Liver (tissue), 9 donors: ENCODE results near the gene OSTF1. TPM values are rescaled to one million over a fixed set of nuclear protein-coding genes. Genes with fewer than 3 reads are reported as not detected.

Source experiments
- DNase-seq: peaks from one replicate; pipeline ENCODE4 v3.0.0-alpha.2; 2017; ENCODE audit warnings: low spot score
- H3K27ac ChIP-seq, 2 donors: one replicate each; pipeline ENCODE4 v1.7.0; 2013; ENCODE audit warnings: inconsistent platforms in 2 of 2, low read length in 2 of 2, control low read depth in 1 of 2, low read depth in 1 of 2, mild to moderate bottlenecking in 1 of 2
- H3K27me3 ChIP-seq, 4 donors: one replicate each; pipeline versions ENCODE4 v1.6.1 to v1.7.0; 2013; ENCODE audit warnings: low read length in 3 of 4, inconsistent platforms in 1 of 4, mild to moderate bottlenecking in 1 of 4, moderate library complexity in 1 of 4; ENCODE audit not compliant: control insufficient read depth in 4 of 4, insufficient read depth in 4 of 4
- H3K36me3 ChIP-seq, 4 donors: one replicate each; pipeline versions ENCODE4 v1.6.1 to v1.7.0; 2013; ENCODE audit warnings: low read length in 3 of 4, mild to moderate bottlenecking in 3 of 4, low read depth in 1 of 4, moderate library complexity in 1 of 4; ENCODE audit not compliant: control insufficient read depth in 4 of 4, insufficient read depth in 3 of 4
- H3K4me1 ChIP-seq, 4 donors: one replicate each; pipeline versions ENCODE4 v1.6.1 to v1.7.0; 2013; ENCODE audit warnings: low read length in 3 of 4, mild to moderate bottlenecking in 3 of 4, moderate library complexity in 1 of 4; ENCODE audit not compliant: control insufficient read depth in 4 of 4, insufficient read depth in 4 of 4
- H3K4me3 ChIP-seq, 3 donors: one replicate each; pipeline versions ENCODE4 v1.6.1 to v1.7.0; 2013; ENCODE audit warnings: low read length in 3 of 3, control low read depth in 1 of 3, low read depth in 1 of 3, mild to moderate bottlenecking in 1 of 3
- H3K9ac ChIP-seq, 2 donors: one replicate each; pipeline ENCODE4 v1.7.0; 2013; ENCODE audit warnings: low read length in 2 of 2, mild to moderate bottlenecking in 2 of 2, moderate library complexity in 2 of 2, control low read depth in 1 of 2, low read depth in 1 of 2
- H3K9me3 ChIP-seq, 4 donors: one replicate each; pipeline versions ENCODE4 v1.6.1 to v1.7.0; 2013; ENCODE audit warnings: low read length in 3 of 4; ENCODE audit not compliant: control insufficient read depth in 4 of 4
- EGR1 ChIP-seq, 2 donors: IDR thresholded peaks; 2 replicates each; pipeline ENCODE4 v1.6.1; 2016 to 2018; ENCODE audit warnings: antibody characterized with exemption in 2 of 2, low read depth in 2 of 2
- FOXA1 ChIP-seq: IDR thresholded peaks from 2 replicates; pipeline ENCODE4 v1.6.1; 2016; ENCODE audit warnings: antibody characterized with exemption
- FOXA2 ChIP-seq: IDR thresholded peaks from 2 replicates; pipeline ENCODE4 v1.6.1; 2016; ENCODE audit warnings: antibody characterized with exemption
- GABPA ChIP-seq, 2 donors: IDR thresholded peaks in 1 of 2; conservative IDR thresholded peaks in 1 of 2; 2 replicates each; pipeline ENCODE4 v1.6.1; 2016; ENCODE audit warnings: antibody characterized with exemption in 2 of 2, mild to moderate bottlenecking in 1 of 2, moderate library complexity in 1 of 2
- HNF4A ChIP-seq, 2 donors: conservative IDR thresholded peaks; 2 replicates each; pipeline ENCODE4 v1.6.1; 2016; ENCODE audit warnings: antibody characterized with exemption in 2 of 2, mild to moderate bottlenecking in 2 of 2
- HNF4G ChIP-seq: IDR thresholded peaks from 2 replicates; pipeline ENCODE4 v1.6.1; 2016; ENCODE audit warnings: antibody characterized with exemption
- JUND ChIP-seq, 2 donors: IDR thresholded peaks; 2 replicates each; pipeline ENCODE4 v1.6.1; 2016; ENCODE audit warnings: antibody characterized with exemption in 2 of 2
- NR2F2 ChIP-seq: IDR thresholded peaks from 2 replicates; pipeline ENCODE4 v1.6.1; 2016; ENCODE audit warnings: antibody characterized with exemption
- RAD21 ChIP-seq, 2 donors: IDR thresholded peaks; 2 replicates each; pipeline ENCODE4 v1.6.1; 2016; ENCODE audit warnings: antibody characterized with exemption in 2 of 2, mild to moderate bottlenecking in 2 of 2
- RXRA ChIP-seq, 2 donors: IDR thresholded peaks; 2 replicates each; pipeline ENCODE4 v1.6.1; 2017 to 2018; ENCODE audit warnings: antibody characterized with exemption in 2 of 2, mild to moderate bottlenecking in 1 of 2
- SP1 ChIP-seq: IDR thresholded peaks from 2 replicates; pipeline ENCODE4 v1.6.1; 2018; ENCODE audit warnings: antibody characterized with exemption, mild to moderate bottlenecking
- TAF1 ChIP-seq: conservative IDR thresholded peaks from 2 replicates; pipeline ENCODE4 v1.6.1; 2016; ENCODE audit warnings: antibody characterized with exemption, mild to moderate bottlenecking
- YY1 ChIP-seq: IDR thresholded peaks from 2 replicates; pipeline ENCODE4 v1.6.1; 2016; ENCODE audit warnings: antibody characterized with exemption, mild to moderate bottlenecking
- ZBTB33 ChIP-seq: IDR thresholded peaks from 2 replicates; pipeline ENCODE4 v1.6.1; 2016; ENCODE audit warnings: antibody characterized with exemption
- WGBS: extraction: QIAGEN DNeasy Blood & Tissue Kit; methylation state at CpG from one replicate; pipeline ENCODE4 v1.1.7; 2013; 5-methylcytosine and 5-hydroxymethylcytosine counted together
- polyA plus RNA-seq, 2 donors: library from polyadenylated mRNA; stranded (reverse) in 1 of 2; unstranded in 1 of 2; fragments of 200-250 nt in 1 of 2; fragments of >200 nt in 1 of 2; fragmentation: Nextera tagmentation in 1 of 2; extraction: Ambion mirVana in 1 of 2; gene quantifications; one replicate each; pipeline versions ENCODE4 v1.2.1 to v1.2.3, GENCODE V29; 2013 to 2015
- total RNA-seq, 2 donors: library from RNA; depleted of rRNA; stranded (reverse); fragments of >200 nt; gene quantifications; one replicate each; pipeline ENCODE4 v1.2.3, GENCODE V29; 2014
- TF ChIP-seq, protein P1 (sequence below): fragments of 150-350 bp; IDR thresholded peaks from 2 replicates; pipeline ENCODE4 v1.5.1; 2017; ENCODE audit warnings: improper control_type of control experiment, low read depth, low read length; ENCODE audit not compliant: missing input control
- TF ChIP-seq, protein P2 (sequence below): IDR thresholded peaks from 2 replicates; pipeline ENCODE4 v1.6.1; 2016; ENCODE audit warnings: antibody characterized with exemption
- TF ChIP-seq, protein P3 (sequence below): IDR thresholded peaks from 2 replicates; pipeline ENCODE4 v1.6.1; 2016; ENCODE audit warnings: antibody characterized with exemption
- TF ChIP-seq, protein P4 (sequence below): IDR thresholded peaks from 2 replicates; pipeline ENCODE4 v1.6.1; 2016; ENCODE audit warnings: antibody characterized with exemption, mild to moderate bottlenecking
- donor health status: healthy.
- donor health status: healthy.
- donor health status: healthy.
- donor health status: healthy.
- donor health status: healthy.

The OSTF1 gene
- total and polyA plus RNA-seq, 4 donors, result 19.8 to 29.7 (median 26.9) TPM

- DNase-seq, result no peak
- Histone ChIP-seq H3K9ac (no peak overlapping the region), H3K27me3 (no peaks in the 10 kb centered on the region), H3K27ac (peak overlapping the region in 1 of 2 donors; percentile 12), H3K4me1 (peaks cover 18 to 62% (median 28%) of the 10 kb centered on the region in 4 donors), H3K9me3 (no peaks in the 10 kb centered on the region), H3K4me3 (no peak overlapping the region), H3K36me3 (no peaks in the 10 kb centered on the region)
- WGBS, result 80% methylated on average over 4 of the region's 4 CpGs
- TF ChIP-seq HNF4G, result no peak
Observed at GRCh38 chr9:75090579-75090978, 2.3 kb downstream of the OSTF1 start.

DNA sequence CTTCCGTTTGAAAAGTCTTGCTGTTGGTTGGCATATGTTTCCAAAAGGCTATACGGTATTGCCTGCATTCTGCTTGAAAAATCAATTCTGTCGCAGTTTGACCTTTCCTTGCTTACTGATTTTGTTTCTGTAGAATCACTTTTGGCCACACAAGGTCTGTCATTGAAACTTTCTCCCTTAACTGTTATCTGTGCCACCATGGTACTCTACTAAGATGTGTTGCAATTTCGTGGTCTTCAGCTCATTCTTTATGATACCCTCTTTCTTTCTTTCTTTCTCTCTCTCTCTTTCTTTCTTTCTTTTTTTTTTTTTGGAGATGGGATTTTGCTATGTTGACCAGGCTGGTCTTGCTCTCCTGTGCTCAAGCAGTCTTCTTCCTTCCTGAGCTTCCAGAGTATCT is 4.5 kb downstream of the OSTF1 start:
- Histone ChIP-seq H3K4me3 (no peak overlapping the region), H3K9ac (no peak overlapping the region), H3K9me3 (no peaks in the 10 kb centered on the region), H3K4me1 (peaks cover 15 to 54% (median 19%) of the 10 kb centered on the region in 4 donors), H3K36me3 (no peaks in the 10 kb centered on the region), H3K27ac (no peak overlapping the region), H3K27me3 (no peaks in the 10 kb centered on the region)
- WGBS, result 38% methylated on average over 4 of the region's 4 CpGs
- TF ChIP-seq HNF4A (conservative IDR thresholded peaks at IDR 0.05) (peak in 1 of 2 donors; percentile 25), GABPA (IDR thresholded peaks at IDR 0.05 in 1 of 2, conservative IDR thresholded peaks at IDR 0.05 in 1 of 2) (no peak), HNF4G (peak; percentile 7)
- no peak for DNase-seq

DNA sequence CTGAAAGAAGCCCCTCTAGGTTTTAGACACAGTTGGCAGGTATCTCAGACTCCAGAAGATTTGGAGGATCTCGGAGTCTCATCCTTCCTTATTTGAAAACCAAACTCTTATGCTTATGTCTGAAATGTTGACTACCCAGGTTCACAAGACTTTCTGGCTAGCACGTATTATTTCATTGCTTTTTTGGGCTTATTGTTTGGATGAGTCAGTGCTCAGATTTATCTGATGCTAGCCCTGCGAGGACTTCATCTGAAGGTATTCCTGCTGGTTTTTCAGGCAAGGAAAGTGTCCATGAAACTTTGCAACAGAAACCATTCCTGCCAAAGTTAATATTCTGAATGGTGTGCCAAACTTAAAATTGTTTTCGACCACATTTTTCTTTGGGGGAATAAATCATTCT is 8.5 kb downstream of the OSTF1 start:
- H3K9me3 ChIP-seq, result no peaks in the 10 kb centered on the region
- no peak for DNase-seq
- no peaks in the 10 kb centered on the region for H3K27me3 ChIP-seq
- WGBS, result 90% methylated on average over 4 of the region's 4 CpGs
- no peak overlapping the region for H3K27ac ChIP-seq
- no peaks in the 10 kb centered on the region for H3K36me3 ChIP-seq
- no peak overlapping the region for H3K4me3 ChIP-seq
- TF ChIP-seq, protein P1, sequence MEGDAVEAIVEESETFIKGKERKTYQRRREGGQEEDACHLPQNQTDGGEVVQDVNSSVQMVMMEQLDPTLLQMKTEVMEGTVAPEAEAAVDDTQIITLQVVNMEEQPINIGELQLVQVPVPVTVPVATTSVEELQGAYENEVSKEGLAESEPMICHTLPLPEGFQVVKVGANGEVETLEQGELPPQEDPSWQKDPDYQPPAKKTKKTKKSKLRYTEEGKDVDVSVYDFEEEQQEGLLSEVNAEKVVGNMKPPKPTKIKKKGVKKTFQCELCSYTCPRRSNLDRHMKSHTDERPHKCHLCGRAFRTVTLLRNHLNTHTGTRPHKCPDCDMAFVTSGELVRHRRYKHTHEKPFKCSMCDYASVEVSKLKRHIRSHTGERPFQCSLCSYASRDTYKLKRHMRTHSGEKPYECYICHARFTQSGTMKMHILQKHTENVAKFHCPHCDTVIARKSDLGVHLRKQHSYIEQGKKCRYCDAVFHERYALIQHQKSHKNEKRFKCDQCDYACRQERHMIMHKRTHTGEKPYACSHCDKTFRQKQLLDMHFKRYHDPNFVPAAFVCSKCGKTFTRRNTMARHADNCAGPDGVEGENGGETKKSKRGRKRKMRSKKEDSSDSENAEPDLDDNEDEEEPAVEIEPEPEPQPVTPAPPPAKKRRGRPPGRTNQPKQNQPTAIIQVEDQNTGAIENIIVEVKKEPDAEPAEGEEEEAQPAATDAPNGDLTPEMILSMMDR, result no peak
- no peak for TF ChIP-seq TAF1
- TF ChIP-seq, protein P2, sequence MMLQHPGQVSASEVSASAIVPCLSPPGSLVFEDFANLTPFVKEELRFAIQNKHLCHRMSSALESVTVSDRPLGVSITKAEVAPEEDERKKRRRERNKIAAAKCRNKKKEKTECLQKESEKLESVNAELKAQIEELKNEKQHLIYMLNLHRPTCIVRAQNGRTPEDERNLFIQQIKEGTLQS, result no peak
- TF ChIP-seq GABPA (IDR thresholded peaks at IDR 0.05 in 1 of 2, conservative IDR thresholded peaks at IDR 0.05 in 1 of 2), result no peak
- no peak for TF ChIP-seq JUND (IDR thresholded peaks at IDR 0.05)
- no peak for TF ChIP-seq FOXA2
- no peak for TF ChIP-seq HNF4G
- TF ChIP-seq EGR1 (IDR thresholded peaks at IDR 0.05; ENCODE audit: low read depth in 2 of 2), result no peak
- no peak for TF ChIP-seq ZBTB33
- TF ChIP-seq FOXA1, result no peak
- TF ChIP-seq YY1, result no peak
- TF ChIP-seq, protein P3, sequence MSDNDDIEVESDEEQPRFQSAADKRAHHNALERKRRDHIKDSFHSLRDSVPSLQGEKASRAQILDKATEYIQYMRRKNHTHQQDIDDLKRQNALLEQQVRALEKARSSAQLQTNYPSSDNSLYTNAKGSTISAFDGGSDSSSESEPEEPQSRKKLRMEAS, result no peak
- TF ChIP-seq RAD21 (IDR thresholded peaks at IDR 0.05), result no peak
- no peak for TF ChIP-seq SP1
- no peak for TF ChIP-seq NR2F2
- TF ChIP-seq HNF4A (conservative IDR thresholded peaks at IDR 0.05), result no peak
- TF ChIP-seq, protein P4, sequence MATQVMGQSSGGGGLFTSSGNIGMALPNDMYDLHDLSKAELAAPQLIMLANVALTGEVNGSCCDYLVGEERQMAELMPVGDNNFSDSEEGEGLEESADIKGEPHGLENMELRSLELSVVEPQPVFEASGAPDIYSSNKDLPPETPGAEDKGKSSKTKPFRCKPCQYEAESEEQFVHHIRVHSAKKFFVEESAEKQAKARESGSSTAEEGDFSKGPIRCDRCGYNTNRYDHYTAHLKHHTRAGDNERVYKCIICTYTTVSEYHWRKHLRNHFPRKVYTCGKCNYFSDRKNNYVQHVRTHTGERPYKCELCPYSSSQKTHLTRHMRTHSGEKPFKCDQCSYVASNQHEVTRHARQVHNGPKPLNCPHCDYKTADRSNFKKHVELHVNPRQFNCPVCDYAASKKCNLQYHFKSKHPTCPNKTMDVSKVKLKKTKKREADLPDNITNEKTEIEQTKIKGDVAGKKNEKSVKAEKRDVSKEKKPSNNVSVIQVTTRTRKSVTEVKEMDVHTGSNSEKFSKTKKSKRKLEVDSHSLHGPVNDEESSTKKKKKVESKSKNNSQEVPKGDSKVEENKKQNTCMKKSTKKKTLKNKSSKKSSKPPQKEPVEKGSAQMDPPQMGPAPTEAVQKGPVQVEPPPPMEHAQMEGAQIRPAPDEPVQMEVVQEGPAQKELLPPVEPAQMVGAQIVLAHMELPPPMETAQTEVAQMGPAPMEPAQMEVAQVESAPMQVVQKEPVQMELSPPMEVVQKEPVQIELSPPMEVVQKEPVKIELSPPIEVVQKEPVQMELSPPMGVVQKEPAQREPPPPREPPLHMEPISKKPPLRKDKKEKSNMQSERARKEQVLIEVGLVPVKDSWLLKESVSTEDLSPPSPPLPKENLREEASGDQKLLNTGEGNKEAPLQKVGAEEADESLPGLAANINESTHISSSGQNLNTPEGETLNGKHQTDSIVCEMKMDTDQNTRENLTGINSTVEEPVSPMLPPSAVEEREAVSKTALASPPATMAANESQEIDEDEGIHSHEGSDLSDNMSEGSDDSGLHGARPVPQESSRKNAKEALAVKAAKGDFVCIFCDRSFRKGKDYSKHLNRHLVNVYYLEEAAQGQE, result no peak
- TF ChIP-seq RXRA (IDR thresholded peaks at IDR 0.05), result no peak
- no peak overlapping the region for H3K9ac ChIP-seq
- H3K4me1 ChIP-seq, result peaks cover 12 to 31% (median 20%) of the 10 kb centered on the region in 4 donors
